GM18858 (cell line): ENCODE measurements around the gene NFKB2.
A peak's percentile ranks its signal among the peaks of the same experiment; 100 is the strongest.

Experiments used
- ATAC-seq: cut with Tn5 transposase; IDR thresholded peaks from one replicate; pipeline ENCODE4 v1.9.1; 2021; ENCODE audit not compliant: unreplicated experiment

The NFKB2 gene

DNA sequence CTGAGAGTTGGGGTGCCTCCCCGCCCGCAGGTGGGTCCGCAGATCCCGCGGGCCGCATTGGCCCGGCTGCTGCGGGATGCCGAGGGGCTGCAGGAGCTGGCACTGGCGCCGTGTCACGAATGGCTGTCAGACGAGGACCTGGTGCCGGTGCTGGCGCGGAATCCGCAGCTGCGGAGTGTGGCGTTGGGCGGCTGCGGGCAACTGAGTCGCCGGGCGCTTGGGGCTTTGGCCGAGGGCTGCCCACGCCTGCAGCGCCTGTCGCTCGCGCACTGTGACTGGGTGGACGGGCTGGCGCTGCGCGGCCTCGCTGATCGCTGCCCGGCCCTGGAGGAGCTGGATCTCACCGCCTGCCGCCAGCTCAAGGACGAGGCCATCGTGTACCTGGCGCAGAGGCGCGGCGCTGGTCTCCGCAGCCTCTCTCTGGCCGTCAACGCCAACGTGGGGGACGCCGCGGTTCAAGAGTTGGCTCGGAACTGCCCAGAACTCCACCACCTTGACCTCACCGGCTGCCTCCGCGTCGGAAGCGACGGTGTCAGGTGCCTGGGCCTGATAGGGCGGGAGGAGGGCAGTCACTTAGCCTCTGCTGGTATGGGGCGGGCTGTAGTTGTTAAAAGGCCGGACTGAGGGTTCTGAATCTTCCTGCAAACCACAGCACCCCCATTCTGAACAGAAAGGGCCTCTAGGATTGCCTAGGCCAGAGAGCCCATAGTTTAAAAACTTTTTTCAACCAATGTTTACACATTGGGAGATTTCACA lies 26.4 kb downstream of the NFKB2 start:
- no peak for ATAC-seq

DNA sequence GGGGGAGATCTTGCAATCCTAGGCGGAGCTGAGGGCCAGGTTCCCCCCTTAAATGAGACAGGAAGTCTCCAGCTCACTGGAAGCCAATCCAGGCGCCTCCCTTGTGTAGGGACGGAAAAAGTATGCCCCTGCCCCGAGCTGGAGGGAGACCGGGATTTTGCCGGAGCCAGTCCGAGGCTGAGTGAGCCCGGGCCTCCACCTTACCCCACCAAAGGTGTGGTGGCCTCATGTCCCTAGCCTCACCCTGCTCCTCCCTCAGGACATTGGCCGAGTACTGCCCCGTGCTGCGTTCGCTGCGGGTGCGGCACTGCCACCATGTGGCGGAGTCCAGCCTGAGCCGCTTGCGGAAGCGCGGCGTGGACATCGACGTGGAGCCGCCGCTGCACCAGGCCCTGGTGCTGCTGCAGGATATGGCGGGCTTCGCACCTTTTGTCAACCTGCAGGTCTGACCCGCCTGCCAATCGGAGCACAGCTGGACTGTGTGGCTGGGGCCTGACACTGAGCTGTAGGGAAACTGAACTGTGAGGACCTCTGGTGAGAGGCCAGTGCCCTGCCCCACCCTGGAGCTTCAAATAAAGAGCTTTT lies 27.1 kb downstream of the NFKB2 start:
- no peak for ATAC-seq

DNA sequence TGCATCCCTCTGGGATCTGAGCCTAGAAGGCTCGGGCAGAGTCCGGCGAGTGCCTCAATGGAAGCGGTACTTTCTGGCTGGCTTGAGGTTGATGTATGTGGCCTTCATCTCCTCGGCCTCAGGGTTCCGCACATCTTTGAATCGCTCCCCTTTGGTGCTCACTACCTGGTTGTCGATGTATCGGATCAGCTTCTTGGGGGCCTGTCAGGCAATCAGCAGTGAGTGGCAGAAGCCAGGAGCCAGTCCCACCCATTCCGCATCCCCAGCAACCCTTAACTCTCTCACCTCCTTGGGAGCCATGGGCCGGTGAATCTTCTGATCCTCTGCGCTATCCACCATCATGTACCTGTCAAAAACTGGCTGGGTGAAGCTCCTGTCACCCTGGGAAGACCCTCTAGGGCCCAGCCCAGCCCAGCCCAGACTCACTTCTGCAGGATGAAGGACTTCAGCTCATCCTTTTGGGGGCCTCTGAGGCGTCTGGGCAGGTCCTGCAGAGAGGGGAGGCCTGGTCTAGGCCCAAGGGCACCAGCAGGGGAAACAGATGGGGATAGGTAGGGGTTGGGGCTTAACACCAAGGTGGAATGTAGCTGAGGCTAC lies 28.0 kb downstream of the NFKB2 start:
- ATAC-seq = no peak

DNA sequence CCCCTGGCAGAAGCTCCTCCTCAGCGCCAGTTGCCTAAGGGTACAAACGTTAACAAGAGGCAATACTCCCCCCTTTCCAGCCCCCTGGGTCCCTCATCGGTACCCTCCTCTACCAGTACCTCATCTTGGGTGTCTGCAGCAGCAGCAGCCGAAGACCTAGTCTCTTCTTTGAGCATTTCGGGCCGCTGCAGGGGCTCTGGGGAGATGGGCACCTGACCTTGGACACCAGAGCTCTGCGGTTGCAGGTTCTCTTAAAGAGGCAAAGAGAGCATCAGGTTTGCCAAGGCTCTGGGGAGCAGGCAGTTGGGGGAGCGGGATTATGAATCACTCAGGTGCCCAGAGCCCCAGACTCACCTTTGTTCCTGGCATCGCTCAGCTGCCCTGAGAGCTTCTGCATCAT lies 28.6 kb downstream of the NFKB2 start:
- no peak for ATAC-seq

DNA sequence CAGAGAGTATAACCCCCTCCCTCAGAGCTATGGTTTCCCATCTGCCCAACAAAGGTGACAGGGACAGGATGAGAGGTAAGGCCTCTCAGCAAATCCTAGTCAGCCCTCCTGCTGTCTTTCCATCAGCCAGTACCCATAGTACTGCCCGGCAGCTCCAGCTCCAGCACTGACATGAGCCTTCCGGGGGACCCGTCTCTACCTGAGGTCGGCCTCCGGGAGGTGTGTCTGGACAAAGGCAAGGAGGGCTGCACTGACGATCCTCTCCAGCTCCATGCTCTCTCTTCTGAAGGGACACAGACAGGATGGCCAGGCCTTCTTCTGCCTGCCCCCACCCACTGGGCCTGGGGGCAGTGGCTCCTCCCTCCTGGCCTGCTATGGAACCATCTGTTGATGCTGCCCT lies 29.4 kb downstream of the NFKB2 start:
- no peak for ATAC-seq

DNA sequence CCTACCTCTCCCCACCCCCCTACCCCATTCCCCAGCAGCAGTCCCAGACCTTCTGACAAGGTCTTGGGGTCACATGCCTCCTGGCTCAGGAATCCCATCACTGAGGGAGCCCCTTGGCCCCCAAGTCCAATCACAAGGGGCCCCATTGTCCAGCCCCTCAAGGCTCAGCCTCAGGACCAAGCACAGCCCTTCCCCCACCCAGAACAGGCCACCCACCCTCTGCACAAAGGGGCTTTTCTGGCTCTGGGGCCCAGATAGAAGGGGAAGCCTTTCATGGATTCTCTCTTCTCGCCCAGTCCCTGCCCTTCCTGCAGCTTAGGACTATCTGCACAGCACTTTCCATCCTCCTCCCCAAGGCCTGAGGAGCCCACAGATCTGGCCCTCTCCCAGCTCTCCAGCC lies 29.9 kb downstream of the NFKB2 start:
- no peak for ATAC-seq

DNA sequence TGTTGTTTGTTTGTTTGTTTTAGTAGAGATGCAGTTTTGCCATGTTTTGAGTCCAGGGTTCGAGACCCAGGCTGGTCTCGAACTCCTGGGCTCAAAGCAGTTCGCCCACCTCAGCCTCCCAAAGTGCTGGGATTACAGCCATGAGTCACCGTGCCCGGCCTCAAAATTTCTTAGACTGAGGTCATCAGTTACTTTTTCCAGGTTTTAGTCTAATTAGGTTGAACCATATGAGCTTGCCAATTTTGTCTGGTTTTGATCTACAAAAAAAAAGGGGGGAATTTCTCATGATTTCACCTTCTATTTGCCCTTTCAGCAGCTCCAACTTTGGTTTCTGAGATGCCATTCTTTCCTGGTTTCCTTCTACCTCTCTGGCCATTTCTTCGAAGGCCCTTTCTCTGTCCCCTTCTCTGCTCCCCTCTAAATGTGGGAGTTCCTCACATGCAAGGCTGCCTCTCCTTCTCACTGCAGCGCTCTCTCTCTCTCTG lies 31.3 kb downstream of the NFKB2 start:
- ATAC-seq = no peak

DNA sequence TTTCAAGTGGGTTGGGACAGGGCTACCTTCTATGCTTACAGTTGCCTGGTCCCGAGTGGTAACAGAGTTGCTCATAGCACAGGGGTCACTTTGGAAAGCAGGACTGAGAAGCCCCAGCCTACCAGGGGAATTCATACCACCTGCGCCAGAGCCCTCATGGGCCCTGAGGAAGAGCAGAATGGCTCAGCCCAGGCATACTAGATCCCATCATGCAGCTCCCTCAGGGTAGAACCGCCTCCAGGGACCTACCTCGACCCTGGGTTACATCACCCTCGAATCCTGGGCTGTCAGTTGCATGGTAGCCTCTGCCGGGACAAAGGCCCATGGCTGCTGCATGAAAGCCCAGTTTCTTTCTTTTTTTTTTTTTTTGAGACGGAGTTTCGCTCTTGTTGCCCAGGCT lies 34.0 kb downstream of the NFKB2 start:
- ATAC-seq = no peak

DNA sequence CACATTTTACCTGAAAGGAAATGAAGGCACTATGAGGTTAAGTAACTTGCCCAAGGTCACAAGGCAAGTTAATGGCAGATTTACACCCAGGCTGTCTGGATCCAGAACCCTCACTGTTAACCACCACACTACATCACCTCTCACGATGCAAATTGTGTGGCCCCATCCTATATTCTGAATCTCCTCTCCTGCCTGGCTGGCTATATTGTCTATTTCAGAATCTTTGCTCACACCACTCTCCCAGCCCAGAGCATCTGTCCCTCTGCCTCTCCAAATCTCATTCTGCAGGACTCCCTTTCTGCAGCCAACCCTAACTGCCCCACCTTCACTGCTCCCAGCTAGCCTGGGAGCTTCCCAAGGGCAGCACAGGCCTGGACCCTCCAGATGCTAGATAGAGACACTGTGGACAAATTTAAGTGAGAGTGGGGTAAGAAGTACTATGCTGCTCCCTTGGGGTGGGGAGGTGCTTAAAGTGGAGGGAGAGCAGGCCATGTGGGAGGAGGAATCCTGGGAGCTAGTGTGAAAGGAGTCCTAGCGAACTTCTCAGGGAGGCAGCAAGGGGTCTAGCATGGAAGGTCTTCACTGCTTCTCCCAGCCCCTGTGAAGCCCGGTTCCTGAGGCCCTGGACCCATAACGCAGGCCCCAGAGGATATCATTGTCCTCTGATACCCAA lies 36.1 kb downstream of the NFKB2 start:
- ATAC-seq = no peak

DNA sequence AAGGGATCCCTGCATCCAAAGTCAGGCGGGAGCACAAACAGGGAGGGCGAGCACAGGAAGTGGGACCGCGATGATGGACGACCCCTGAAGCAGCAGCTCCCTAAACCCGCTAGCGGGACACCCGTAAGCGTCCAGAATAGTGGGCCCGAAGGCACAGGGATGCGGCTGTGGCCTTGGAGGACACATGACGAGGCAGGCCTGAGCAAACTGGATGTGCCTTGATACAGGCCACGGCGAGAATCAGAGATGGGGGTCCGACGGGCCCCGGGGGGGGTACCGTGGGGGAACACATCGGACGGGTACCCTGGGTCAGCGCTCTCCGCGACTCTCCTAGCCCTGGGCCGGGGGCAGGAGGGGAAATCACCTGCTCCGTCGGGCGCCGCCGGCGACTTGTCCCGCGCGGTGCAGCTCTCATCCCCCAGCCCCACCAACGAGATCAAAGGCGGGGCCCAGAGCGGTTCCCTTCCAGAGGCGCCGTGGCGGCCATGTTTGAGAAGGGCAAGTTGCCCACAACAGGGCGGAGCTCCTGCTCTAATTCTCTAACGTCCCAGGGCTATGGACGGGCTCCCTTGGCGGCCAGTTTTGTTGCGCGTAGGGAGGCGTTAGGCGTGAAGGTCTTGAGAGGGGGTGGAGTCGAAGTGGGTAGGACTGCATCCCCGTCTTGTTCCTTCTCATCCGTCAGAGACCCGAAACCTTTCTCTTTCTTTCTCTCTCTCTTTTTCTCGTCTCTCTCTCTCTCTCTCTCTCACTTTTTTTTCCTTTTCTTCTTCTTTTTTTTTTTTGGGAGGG lies 36.9 kb downstream of the NFKB2 start, which contains the start of gene CUEDC2:
CUEDC2 (minus strand) TSS at position 413 of the 789 bp plus-strand sequence. CDS start 7,386 bp downstream, outside the sequence.
- ATAC-seq = peak; percentile 71

DNA sequence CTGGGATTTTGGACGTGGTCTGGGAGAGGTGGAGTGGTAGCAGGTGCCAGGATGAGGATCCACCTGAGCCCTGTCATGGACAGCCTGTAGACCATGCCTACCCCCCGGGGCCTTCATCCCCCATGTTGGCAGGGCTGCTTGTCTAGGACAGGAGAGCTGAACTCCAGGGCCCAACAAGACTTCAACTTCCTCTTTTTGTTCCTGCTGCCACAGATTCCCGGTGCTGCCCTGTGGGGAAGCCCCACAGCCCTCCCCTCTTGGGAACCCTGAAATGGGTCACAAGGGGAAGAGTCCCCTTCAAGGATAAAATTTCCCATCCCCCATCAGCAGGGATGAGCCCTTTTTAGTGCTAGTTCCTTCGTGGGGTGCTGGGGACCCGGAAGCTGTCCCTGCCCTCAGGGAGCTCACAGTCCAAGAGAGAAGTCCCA lies 38.1 kb downstream of the NFKB2 start:
- no peak for ATAC-seq

DNA sequence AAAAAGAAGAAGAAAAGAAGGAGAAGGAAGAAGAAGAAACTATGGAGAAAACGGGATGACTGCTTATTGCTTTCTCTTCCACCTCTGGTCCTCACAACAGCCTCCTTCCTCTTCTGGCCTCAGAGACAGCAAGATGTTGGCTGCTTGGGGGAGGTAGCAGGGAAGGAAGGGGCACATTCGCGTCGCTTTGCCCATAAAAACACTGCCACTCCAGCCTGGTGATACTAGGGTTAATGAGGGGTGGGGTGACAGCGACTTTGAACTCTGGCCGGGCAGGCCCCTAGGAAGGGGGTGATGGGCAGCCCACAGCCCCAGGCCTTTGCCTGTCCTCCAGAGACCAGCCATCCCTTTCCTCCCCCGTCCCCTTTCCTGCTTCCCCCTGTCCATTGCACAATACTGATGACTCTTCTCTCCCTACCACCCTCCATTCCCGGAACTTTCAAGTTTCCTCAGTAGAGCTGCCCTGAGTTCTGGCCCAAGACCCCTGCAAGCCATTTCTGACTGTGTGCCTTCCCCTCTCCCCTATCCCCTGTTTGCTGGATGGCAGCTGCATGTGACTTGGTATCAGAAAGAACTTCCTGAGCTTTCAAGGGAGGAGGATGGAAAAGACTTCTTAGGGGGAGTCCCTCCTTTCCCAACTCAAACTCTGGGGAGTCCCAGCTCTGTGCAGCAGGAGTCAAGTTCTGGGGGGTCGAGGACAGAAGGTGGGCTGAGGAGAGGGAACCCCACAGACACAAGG lies 39.1 kb downstream of the NFKB2 start:
- ATAC-seq = no peak

DNA sequence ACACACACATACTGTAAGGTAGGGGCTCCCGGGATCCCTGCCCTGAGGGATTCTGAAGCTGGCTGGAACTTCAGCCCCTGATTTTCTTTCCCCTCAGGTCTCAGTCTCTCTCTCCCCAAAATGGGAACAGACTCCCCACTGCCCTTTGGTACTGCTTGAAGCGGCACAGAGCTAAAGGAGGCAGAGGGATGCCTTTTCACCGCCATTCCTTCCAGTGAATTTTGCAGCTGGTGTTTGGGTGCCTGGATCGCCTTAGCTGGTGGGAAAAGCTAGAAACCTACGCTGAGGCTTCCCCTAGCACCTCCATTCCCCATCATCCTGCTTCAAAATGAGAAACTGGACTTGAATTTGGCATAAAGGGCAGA lies 39.6 kb downstream of the NFKB2 start:
- no peak for ATAC-seq

DNA sequence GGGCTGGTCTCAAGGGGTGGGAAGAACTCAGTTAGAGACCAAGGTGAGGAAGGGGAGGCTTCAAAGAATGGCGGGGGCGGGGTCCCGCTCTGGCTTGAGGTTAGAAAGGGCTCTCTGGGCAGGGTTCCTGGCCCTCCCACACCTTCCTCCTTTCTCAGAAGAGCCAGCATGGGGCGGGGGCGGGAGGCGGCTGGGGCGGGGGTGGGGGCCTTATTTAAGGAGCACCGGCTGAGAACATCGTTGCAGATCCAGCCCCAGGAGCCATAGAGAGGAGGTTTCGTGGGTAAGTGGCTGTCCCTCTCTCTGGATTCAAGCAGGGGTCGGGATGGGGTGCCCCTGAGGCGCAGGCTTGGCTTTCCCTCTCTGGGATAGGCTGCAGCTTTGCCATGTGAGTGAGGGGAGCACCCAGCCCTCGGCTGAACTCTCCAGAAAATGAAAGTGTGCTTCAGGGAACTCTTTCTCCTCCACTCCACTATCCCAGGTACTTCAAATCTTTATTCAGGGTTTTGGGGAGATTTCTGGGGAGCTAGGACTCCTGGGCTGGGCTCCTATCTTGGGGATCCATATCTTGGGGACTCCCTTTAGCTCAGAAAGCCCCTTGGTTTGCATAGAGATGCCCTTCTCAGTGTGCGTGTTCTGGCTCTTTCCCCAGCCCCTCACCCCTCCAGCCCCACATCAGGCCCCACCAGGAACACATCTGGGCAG lies 40.2 kb downstream of the NFKB2 start:
- ATAC-seq = no peak

DNA sequence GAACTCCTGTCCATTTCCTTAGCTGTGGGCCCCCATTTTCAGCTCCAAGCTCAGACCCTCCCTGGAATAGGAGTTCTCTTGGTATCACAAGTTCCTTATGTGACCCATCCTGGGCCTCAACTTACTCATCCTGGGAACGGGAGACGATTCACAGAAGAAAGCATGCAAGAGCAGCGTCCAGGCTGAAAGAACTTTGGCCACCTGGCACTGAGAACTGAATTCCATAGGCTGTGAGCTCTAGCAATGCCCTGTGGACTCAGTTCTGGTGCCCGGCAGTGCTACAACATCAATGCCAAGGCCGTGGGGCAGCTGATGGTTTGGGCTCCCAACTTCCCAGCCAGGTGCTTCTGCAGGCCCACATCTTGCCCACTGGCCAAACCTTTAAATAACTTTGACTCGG lies 40.8 kb downstream of the NFKB2 start:
- ATAC-seq = no peak

DNA sequence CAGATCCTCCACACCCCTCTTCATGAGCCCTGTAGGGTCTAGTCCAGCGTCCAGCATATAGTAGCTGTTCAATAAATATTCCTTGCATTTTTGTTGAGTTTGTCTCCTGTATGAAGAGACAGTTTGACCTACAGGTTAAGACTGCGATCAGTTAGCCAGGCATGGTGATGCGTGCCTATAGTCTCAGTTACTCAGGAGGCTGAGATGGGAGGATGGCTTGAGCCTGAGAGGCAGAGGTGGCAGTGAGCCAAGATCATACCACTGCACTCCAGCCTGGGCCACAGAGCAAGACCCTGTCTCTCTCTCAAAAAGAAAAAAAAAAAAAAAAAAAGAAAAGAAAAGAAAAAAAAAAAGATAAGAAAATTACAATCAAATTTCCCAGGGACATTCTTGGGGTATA lies 42.0 kb downstream of the NFKB2 start:
- no peak for ATAC-seq

DNA sequence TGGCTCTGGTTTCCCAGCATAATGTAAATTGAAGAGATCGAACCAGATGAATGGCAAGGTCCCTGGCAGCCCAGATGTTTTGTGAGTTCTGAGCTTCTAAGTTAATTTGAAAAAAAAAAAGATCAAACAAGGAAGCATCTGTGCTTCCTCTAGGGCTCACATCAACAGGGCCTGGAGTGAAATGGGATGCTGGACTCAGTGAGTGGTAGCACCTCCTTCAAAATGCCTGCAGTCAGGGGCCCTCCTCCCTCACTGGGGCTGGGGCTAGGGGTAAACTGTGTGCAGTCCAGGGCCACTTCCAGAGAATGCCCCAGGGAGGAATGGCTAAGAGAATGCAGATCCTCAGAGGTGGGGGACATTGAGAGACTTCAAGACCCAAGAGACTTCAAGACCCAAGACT lies 42.9 kb downstream of the NFKB2 start:
- no peak for ATAC-seq

DNA sequence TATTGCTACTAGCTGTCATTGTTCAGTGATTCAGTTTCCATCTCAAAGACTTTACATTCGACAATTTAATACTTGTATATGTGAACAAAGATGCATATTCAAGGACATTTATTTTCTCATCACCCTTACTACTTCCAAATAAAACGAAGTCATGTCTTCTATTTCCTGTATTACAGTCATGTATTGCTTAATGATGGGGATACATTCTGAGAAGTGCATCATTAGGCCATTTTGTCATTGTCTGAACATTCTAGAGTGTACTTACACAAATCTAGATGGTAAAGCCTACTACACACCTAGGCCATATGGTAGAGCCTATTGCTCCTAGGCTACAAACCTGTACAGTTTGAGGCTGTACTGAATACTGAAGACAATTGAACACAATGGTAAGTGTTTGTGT lies 49.3 kb downstream of the NFKB2 start:
- no peak for ATAC-seq

DNA sequence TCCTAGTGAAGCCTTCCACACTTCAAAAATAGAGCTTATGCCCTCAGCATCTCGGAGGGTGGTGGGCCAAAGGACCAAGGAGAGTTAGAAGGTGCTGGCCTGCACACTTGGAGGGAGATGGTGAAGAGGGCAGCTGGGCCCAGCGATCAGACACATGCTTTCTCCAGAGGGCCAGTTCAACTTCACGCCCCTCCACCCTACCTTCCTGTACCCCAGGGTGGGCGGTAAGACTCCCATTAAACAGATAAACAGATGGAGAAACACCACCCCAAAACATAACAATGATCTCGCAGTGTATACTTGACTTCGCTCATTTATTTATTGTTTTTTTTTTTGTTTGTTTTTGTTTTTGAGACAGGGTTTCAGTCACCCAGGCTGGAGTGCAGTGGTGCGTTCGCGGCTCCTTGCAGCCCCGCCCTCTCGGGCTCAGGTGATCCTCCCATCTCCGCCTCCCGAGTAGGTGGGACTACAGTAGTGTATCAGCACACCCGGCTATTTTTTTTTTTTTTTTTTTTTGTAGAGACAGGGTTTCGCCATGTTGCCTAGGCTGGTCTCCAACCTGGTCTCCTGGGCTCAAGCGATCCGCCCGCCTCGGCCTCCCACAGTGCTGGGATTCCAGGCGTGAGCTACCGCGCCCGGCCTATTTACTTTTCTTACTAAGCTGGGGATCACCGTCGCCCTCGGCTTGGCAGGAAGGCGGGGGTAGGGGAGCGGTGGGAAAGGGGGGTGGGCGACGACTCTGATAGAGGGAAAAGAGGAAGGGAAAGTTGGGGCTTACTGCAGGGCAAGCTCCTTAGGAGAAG lies 54.0 kb downstream of the NFKB2 start:
- ATAC-seq = peak; percentile 50
